Forelimb muscle (tissue), 1 donor: ENCODE data around the gene MNX1. TPM values are rescaled to one million over a fixed set of nuclear protein-coding genes. Genes with fewer than 3 reads are reported as not detected.

Source experiments
- DNase-seq: peaks from one replicate; pipeline ENCODE4 v3.0.0-alpha.2; 2013; ENCODE audit warnings: low read depth
- polyA plus RNA-seq: library from polyadenylated mRNA; unstranded; fragments of 120-200 nt; gene quantifications from one replicate; pipeline ENCODE4 v1.2.1, GENCODE V29; 2013; ENCODE audit not compliant: insufficient read length

MNX1 gene
- polyA plus RNA-seq, 1 donor = not detected

- no peak for DNase-seq
Observed at GRCh38 chr7:156975620-156976019, 34.8 kb downstream of the MNX1 start.

- no peak for DNase-seq
Observed at GRCh38 chr7:156969972-156970420, 40.5 kb downstream of the MNX1 start.

GRCh38 chr7:156968183-156968582, 42.3 kb downstream of the MNX1 start:
- DNase-seq = no peak

GRCh38 chr7:156966387-156966786, 44.1 kb downstream of the MNX1 start:
- no peak for DNase-seq

- no peak for DNase-seq
Observed at GRCh38 chr7:156964971-156965370, 45.5 kb downstream of the MNX1 start.

GRCh38 chr7:156963472-156963871, 47.0 kb downstream of the MNX1 start:
- DNase-seq = no peak

- no peak for DNase-seq
Observed at GRCh38 chr7:156962897-156963296, 47.6 kb downstream of the MNX1 start.

- no peak for DNase-seq
Observed at GRCh38 chr7:156962145-156962544, 48.3 kb downstream of the MNX1 start.

- no peak for DNase-seq
Observed at GRCh38 chr7:156956727-156957126, 53.7 kb downstream of the MNX1 start.

- DNase-seq = no peak
Observed at GRCh38 chr7:156954941-156955340, 55.5 kb downstream of the MNX1 start.

Other genes with a start within 250 kb of the MNX1 start
- gene LMBR1, start 117.5 kb downstream of the MNX1 start, polyA plus RNA-seq = 31.7 TPM
- 15.1 TPM for gene NOM1, start 61.0 kb downstream of the MNX1 start, polyA plus RNA-seq
- 34.3 TPM for gene UBE3C, start 128.3 kb upstream of the MNX1 start, polyA plus RNA-seq